Activated CD4-positive, CD25-positive, alpha-beta regulatory T cell (primary cell): ENCODE measurements around the gene PEX13.
"Not testable (repeated sequence)": the region's sequence is repeated elsewhere in the genome, so short reads cannot be mapped to it uniquely, and the experiment has no call there.

ENCODE experiments used
- DNase-seq, 4 experiments: peaks; one replicate each; lab custom pipeline; 2025; lab: John Stamatoyannopoulos, UW

PEX13 gene

GRCh38 chr2:61006486-61007105 lies 10.9 kb upstream of the PEX13 start:
- DNase-seq: no peak

DNA sequence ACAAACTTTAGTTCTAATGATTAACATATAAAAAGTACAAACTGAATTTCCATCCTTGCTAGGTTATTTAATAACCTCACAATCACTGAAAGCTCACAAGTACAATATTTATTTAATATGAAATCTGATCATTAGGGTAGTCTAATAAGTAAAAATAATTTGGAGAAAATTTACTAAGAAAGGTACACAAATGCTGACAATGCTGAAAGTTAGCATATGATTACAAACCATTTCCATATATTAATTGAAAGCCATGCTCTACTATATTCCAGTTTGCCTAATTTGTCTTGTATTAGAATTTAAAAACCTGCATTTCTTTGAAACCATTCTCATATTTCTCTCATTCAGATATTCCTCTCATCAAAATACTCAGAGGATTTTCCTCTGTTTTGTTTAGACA lies 8.2 kb upstream of the PEX13 start:
- DNase-seq: no peak

DNA sequence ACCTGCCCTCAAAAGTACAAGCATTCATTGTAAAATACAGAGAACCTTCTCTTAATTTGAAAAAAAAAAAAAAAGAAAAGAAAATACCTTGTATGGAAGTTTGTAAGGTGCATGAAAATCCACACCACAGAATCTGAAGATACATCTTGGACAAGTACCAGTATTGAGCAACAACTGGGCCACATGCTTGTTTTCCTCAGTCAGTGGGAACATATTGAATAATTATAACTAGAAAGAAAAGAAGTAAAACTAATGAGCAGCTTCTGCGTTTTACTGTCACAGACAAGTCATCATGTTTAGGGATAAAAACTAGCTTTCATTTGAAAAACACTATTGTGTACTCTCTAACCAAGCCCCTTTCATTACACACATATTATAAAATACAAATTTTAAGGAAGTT lies 5.8 kb upstream of the PEX13 start:
- DNase-seq: no peak

DNA sequence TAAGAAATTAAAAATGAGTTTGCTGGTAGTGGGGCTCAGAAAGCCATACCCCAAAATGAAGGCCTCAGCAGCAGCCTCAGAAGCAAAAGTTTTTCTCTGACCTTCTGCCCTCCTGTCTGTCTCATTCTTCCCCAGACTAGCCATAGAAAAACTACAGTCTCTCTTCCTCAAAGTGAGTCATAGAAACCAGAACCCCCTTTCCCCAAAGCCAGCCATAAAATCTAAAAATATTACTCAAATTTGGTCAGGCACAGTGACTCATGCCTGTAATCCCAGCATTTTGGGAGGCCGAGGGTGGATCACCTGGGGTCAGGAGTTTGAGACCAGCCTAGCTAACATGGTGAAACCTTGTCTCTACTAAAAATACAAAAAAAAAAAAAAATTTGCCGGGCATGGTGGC lies 5.2 kb upstream of the PEX13 start:
- DNase-seq: not testable (repeated sequence)

DNA sequence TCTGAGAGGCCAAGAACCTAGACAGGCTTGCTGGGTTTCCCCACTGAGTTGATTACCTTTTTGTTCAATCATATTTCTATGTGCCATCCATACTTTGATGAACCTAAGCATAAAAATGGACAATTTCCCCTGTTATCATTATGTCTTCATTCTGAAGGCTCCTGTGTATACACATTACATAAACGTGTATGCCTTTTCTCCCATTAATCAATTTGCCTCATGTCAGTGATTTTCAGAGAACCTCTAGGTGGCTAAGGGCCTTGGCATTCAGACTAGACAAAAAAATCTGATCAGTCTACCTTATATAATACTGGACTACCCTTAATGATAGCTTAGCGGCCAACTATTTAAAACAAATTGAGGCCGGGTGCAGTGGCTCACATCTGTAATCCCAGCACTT lies 4.1 kb upstream of the PEX13 start:
- DNase-seq: no peak

- no peak for DNase-seq
These were observed 2.8 kb upstream of the PEX13 start for GRCh38 chr2:61014763-61015162.

DNA sequence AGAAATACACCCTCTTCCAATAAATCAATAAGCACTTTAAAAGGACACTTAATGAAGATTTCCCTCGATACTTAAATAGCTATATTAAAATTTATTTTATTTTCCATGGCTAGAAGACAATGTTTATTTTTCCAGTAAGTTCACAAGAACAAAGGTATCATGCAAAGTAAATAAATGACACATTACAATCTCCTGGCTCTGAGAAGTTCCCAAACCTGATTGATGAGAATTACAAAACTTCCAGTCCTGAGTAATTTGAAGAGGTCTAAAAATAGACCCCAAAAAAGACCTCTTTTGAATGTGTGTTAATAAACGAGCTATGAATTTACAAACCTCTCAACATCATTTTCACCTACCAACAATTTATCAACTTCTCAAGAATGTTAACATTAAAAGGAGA lies 1.5 kb upstream of the PEX13 start:
- no peak for DNase-seq

GRCh38 chr2:61016392-61017002 lies 1.0 kb upstream of the PEX13 start:
- no peak for DNase-seq

DNA sequence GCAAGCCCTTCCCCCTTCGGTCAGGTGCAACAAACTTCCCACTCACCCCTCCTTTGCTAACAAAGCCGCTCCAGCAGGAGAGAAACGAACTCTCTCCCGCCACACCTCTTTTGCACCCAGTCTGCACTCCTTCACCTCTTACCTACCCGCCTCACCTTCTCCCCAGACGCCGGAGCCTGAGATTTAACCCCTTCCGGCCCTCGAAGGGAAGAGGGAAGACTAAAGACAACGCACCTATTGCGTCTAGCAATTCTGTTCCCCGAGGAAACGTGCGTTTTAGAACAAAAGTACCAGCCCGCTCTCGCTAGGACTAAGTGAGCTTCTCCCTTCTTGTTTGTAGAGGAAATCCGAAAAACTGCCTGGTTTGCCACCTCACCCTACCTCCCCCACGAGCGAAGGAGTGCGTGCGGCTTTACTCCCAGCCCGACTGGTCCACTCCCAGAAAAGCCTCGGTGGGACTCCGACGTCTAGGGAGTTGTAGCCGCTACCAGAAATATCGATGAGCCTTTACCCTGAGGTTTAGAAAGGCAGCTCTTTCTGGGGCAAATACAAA lies 441 bp upstream of the PEX13 start:
- peak; percentile 48 to 55 (median 52) for DNase-seq

GRCh38 chr2:61018318-61018755 lies 817 bp downstream of the PEX13 start:
- no peak for DNase-seq

DNA sequence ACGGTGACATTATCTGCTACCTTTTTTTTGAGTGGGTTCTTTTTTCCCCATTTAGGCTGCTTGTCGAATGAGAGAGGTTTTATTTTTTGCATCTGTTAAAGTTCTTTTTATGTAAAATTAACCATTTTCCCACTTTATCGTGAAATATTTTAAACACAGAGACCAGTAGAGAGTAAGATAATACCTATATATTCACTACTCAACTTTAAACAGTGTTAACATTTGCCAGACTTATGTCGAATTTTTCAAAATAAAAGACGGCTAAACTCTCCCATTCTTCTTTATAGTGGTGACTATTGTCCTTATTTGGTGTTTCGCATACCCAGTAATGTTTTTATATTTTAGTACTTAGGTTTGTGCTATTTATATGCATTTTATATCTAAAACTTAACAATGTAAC lies 1.3 kb downstream of the PEX13 start:
- DNase-seq: no peak

GRCh38 chr2:61021228-61021660 lies 3.7 kb downstream of the PEX13 start:
- no peak for DNase-seq

DNA sequence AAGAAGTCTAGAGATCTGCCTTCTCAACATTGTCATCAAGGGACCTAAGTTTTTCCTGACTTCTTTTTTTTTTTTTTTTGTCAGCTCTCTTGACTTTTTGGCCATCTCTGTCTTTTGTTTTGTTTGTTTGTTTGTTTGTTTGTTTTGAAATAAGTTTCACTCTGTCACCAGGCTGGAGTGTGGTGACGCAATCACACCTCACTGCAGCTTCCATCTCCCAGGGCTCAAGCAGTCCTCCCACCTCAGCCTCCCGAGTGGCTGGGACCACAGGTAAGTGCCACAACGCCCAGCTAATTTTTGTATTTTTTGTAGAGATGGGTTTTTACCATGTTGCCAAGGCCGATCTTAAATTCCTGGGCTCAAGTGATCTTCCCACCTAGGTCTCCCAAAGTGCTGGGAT lies 6.2 kb downstream of the PEX13 start:
- no peak for DNase-seq

DNA sequence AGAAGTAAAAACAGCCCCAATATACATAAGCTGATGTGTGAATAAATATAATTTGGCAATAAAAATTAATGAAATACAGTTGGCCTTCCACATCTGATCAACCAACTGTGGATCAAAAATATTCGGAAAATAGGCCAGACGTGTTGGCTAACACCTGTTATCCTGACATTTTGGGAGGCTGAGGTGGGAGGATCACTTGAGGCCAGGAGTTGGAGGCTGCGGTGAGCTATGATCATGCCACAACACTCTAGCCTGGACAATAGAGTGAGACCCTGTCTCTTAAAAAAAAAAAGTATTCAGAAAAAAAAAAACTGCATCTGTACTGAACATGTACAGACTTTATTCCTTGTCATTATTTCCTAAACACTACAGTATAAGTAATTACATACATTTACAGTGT lies 12.0 kb downstream of the PEX13 start:
- no peak for DNase-seq

DNA sequence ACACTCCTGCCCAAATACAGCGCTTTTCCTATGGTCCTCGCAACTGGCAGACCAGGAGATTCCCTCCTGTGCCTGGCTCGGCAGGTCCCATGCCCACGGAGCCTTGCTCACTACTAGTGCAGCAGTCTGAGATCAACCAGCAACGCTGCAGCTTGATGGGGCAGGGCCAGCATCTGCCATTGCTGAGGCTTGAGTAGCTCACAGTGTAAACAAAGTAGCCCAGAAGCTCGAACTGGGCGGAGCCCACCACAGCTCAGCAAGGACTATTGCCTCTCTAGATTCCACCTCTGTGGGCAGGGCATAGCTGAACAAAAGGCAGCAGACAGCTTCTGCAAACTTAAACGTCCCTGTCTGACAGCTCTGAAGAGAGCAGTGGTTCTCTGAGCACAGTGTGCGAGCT lies 17.1 kb downstream of the PEX13 start:
- not testable (repeated sequence) for DNase-seq

DNA sequence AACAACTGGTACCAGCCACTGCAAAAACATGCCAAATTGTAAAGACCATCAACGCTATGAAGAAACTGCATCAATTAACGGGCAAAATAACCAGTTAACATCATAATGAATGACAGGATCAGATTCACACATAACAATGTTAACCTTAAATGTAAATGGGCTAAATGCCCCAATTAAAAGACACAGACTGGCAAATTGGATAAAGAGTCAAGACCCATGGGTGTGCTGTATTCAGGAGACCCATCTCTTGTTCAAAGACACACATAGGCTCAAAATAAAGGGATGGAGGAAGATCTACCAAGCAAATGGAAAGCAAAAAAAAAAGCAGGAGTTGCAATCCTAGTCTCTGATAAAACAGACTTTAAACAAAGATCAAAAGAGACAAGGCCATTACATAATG lies 19.1 kb downstream of the PEX13 start:
- DNase-seq: not testable (repeated sequence)

- DNase-seq: no peak
These were observed 25.3 kb downstream of the PEX13 start for GRCh38 chr2:61042807-61043206.

GRCh38 chr2:61044636-61045035 lies 27.1 kb downstream of the PEX13 start:
- no peak for DNase-seq

DNA sequence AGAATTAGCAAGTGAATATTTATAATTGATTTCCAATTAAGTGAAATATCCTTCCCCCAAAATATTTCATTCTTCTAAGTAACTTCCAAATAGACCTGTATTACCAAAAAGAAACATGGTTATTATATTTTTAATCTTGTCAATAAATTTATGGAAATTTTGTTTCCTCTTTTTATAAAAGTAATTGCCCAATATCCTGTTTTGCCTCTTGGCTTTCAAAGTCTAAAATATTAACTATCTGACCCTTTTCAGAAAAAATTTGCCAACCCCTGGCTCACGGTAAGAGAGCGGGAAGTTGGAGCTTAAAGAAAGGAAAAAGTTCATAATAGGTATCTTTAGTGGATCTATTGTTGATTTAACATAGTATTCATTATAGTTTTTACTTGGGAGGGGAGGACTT lies 27.7 kb downstream of the PEX13 start:
- no peak for DNase-seq

- no peak for DNase-seq
These were observed 28.5 kb downstream of the PEX13 start for GRCh38 chr2:61045999-61046398.

GRCh38 chr2:61055557-61055956 lies 38.0 kb downstream of the PEX13 start:
- no peak for DNase-seq

- no peak for DNase-seq
These were observed 40.0 kb downstream of the PEX13 start for GRCh38 chr2:61057562-61057961.

GRCh38 chr2:61059382-61059781 lies 41.9 kb downstream of the PEX13 start:
- DNase-seq: no peak
